H1 (cell line): ENCODE results near the gene NPS. TPM values are rescaled to one million over a fixed set of nuclear protein-coding genes. Genes with fewer than 3 reads are reported as not detected.

Experiments
- CTCF ChIA-PET: fragments of 300-600 bp; sonication (Branson Sonifier 250); formaldehyde crosslinking; loops from one replicate; lab custom pipeline; 2021; ENCODE audit not compliant: partially characterized antibody; lab: Charles Lee
- POLR2A ChIA-PET: fragments of 300-600 bp; sonication (Branson Sonifier 250); formaldehyde crosslinking; loops from one replicate; lab custom pipeline; 2021; ENCODE audit warnings: inconsistent platforms; ENCODE audit not compliant: partially characterized antibody; lab: Charles Lee
- DNase-seq, 2 experiments: peaks; one replicate each; pipeline versions ENCODE4 v3.0.0 to v3.0.0-alpha.2; 2010 to 2022; ENCODE audit warnings: low spot score in 2 of 2, low read depth in 1 of 2, mixed read lengths in 1 of 2
- FAIRE-seq: peaks from 2 replicates; lab custom pipeline; 2011; peaks lifted over from hg19 to GRCh38; lab: Jason Lieb, UNC
- H2AFZ ChIP-seq: 2 replicates; pipeline ENCODE4 v1.8.1; 2012; ENCODE audit warnings: low read length, inconsistent platforms
- H2AK5ac ChIP-seq: 2 replicates; pipeline ENCODE4 v1.6.1; 2013; ENCODE audit warnings: low read depth, low read length
- H2BK120ac ChIP-seq: replicated peaks from 2 replicates; pipeline ENCODE3; 2013; ENCODE audit warnings: low read depth, low read length, inconsistent platforms
- H2BK12ac ChIP-seq: 2 replicates; pipeline ENCODE4 v1.6.1; 2013; ENCODE audit warnings: low read depth, low read length
- H2BK15ac ChIP-seq: 2 replicates; pipeline ENCODE4 v1.6.1; 2013; ENCODE audit warnings: low read length
- H2BK20ac ChIP-seq: 2 replicates; pipeline ENCODE4 v1.6.1; 2013; ENCODE audit warnings: low read length
- H2BK5ac ChIP-seq: 2 replicates; pipeline ENCODE4 v1.6.1; 2013; ENCODE audit warnings: low read depth, low read length
- H3K14ac ChIP-seq: 2 replicates; pipeline ENCODE4 v1.6.1; 2013; ENCODE audit warnings: inconsistent platforms; ENCODE audit not compliant: insufficient read length
- H3K18ac ChIP-seq: 2 replicates; pipeline ENCODE4 v1.6.1; 2013; ENCODE audit warnings: low read length; ENCODE audit errors: extremely low read depth
- H3K23ac ChIP-seq: 2 replicates; pipeline ENCODE4 v1.6.1; 2013; ENCODE audit warnings: inconsistent platforms; ENCODE audit not compliant: insufficient read length
- H3K23me2 ChIP-seq: 2 replicates; pipeline ENCODE4 v1.6.1; 2013; ENCODE audit warnings: low read depth, low read length
- H3K27ac ChIP-seq: 2 replicates; pipeline ENCODE4 v1.6.1; 2011; ENCODE audit warnings: low read depth, low read length, inconsistent platforms
- H3K27me3 ChIP-seq, 4 experiments: replicated peaks in 1 of 4; 1 replicate in 1 of 4; 2 replicates in 3 of 4; pipeline versions ENCODE4 v1.6.1 to v1.8.1; 2011 to 2013; ENCODE audit warnings: low read length in 3 of 4, mild to moderate bottlenecking in 3 of 4, inconsistent platforms in 2 of 4, mixed read lengths in 2 of 4, moderate library complexity in 1 of 4; ENCODE audit not compliant: control insufficient read depth in 3 of 4, insufficient read depth in 3 of 4; ENCODE audit errors: extremely low read depth in 1 of 4
- H3K36me3 ChIP-seq, 4 experiments: 2 replicates each; pipeline versions ENCODE4 v1.6.1 to v1.8.1; 2011 to 2013; ENCODE audit warnings: mild to moderate bottlenecking in 4 of 4, low read length in 3 of 4, moderate library complexity in 2 of 4, control low read depth in 1 of 4, inconsistent platforms in 1 of 4; ENCODE audit not compliant: insufficient read depth in 4 of 4, control insufficient read depth in 2 of 4
- H3K4ac ChIP-seq: replicated peaks from 2 replicates; pipeline ENCODE3; 2013; ENCODE audit warnings: low read length, low read depth, mixed read lengths, inconsistent platforms; ENCODE audit not compliant: insufficient read length
- H3K4me1 ChIP-seq, 4 experiments: replicated peaks in 1 of 4; 1 replicate in 1 of 4; 2 replicates in 3 of 4; pipeline versions ENCODE4 v1.6.1 to v1.8.1; 2011 to 2013; ENCODE audit warnings: low read length in 3 of 4, inconsistent platforms in 2 of 4, mixed read lengths in 1 of 4; ENCODE audit not compliant: insufficient read depth in 4 of 4, control insufficient read depth in 3 of 4
- H3K4me2 ChIP-seq, 2 experiments: 2 replicates each; pipeline versions ENCODE4 v1.6.1 to v1.8.1; 2011 to 2013; ENCODE audit warnings: low read depth in 2 of 2, low read length in 2 of 2, control low read depth in 1 of 2, inconsistent platforms in 1 of 2, mild to moderate bottlenecking in 1 of 2; ENCODE audit not compliant: insufficient read depth in 1 of 2
- H3K4me3 ChIP-seq, 4 experiments: fragments of 200-600, 300-600 bp in 1 of 4; sonication (generic), shearing (Covaris generic), sonication (Bioruptor Twin) in 1 of 4; 2 replicates each; pipeline versions ENCODE4 v1.5.1 to v1.8.1; 2011 to 2016; ENCODE audit warnings: low read length in 4 of 4, low read depth in 3 of 4, control low read depth in 2 of 4, inconsistent platforms in 2 of 4, mild to moderate bottlenecking in 2 of 4, mixed read lengths in 1 of 4, moderate library complexity in 1 of 4; ENCODE audit not compliant: insufficient read depth in 2 of 4; ENCODE audit errors: extremely low read depth in 1 of 4
- H3K56ac ChIP-seq: replicated peaks from 2 replicates; pipeline ENCODE3; 2013; ENCODE audit warnings: low read depth, mild to moderate bottlenecking, mixed read lengths, low read length, inconsistent platforms; ENCODE audit not compliant: insufficient read length
- H3K79me1 ChIP-seq: 2 replicates; pipeline ENCODE4 v1.6.1; 2013; ENCODE audit warnings: low read depth, low read length, control low read depth
- H3K79me2 ChIP-seq, 2 experiments: 2 replicates each; pipeline versions ENCODE4 v1.6.1 to v1.8.1; 2012 to 2013; ENCODE audit warnings: low read length in 2 of 2, mild to moderate bottlenecking in 2 of 2, inconsistent platforms in 1 of 2; ENCODE audit not compliant: insufficient read depth in 2 of 2, control insufficient read depth in 1 of 2
- H3K9ac ChIP-seq, 4 experiments: replicated peaks in 1 of 4; 1 replicate in 1 of 4; 2 replicates in 3 of 4; pipeline versions ENCODE4 v1.6.1 to v1.8.1; 2011 to 2013; ENCODE audit warnings: low read depth in 3 of 4, low read length in 3 of 4, control low read depth in 2 of 4, mild to moderate bottlenecking in 2 of 4, moderate library complexity in 2 of 4, inconsistent platforms in 1 of 4; ENCODE audit errors: extremely low read depth in 1 of 4
- H3K9me3 ChIP-seq, 2 experiments: 2 replicates each; pipeline versions ENCODE4 v1.6.1 to v1.8.1; 2012 to 2013; ENCODE audit warnings: mild to moderate bottlenecking in 2 of 2, moderate library complexity in 2 of 2, control low read depth in 1 of 2, inconsistent platforms in 1 of 2, low read depth in 1 of 2, low read length in 1 of 2, mixed read lengths in 1 of 2; ENCODE audit not compliant: insufficient read depth in 2 of 2
- H4K20me1 ChIP-seq, 2 experiments: replicated peaks in 1 of 2; 2 replicates each; pipeline versions ENCODE3 to v1.8.1; 2011 to 2013; ENCODE audit warnings: inconsistent platforms in 2 of 2, low read length in 2 of 2, mild to moderate bottlenecking in 1 of 2; ENCODE audit not compliant: insufficient read depth in 2 of 2, control insufficient read depth in 1 of 2
- H4K5ac ChIP-seq: 2 replicates; pipeline ENCODE4 v1.6.1; 2013; ENCODE audit warnings: low read length, low read depth, mixed read lengths, inconsistent platforms; ENCODE audit not compliant: insufficient read length
- H4K8ac ChIP-seq: 2 replicates; pipeline ENCODE4 v1.8.0; 2013; ENCODE audit warnings: mild to moderate bottlenecking, moderate library complexity, low read length, inconsistent platforms; ENCODE audit not compliant: insufficient read depth; ENCODE audit errors: extremely low read depth
- H4K91ac ChIP-seq: replicated peaks from 2 replicates; pipeline ENCODE3; 2013; ENCODE audit warnings: low read length, mixed read lengths, inconsistent platforms; ENCODE audit not compliant: insufficient read length
- BACH1 ChIP-seq: IDR thresholded peaks from 2 replicates; pipeline ENCODE4 v1.6.1; 2012; ENCODE audit warnings: low read length, improper control_type of control experiment
- CREB1 ChIP-seq: IDR thresholded peaks from 2 replicates; pipeline ENCODE4 v1.6.1; 2012; ENCODE audit warnings: inconsistent platforms
- CTBP2 ChIP-seq: IDR thresholded peaks from 2 replicates; pipeline ENCODE4 v1.7.0; 2011; ENCODE audit warnings: borderline replicate concordance, mild to moderate bottlenecking, moderate library complexity, mixed read lengths, low read length; ENCODE audit not compliant: insufficient read depth, insufficient read length
- EP300 ChIP-seq, 2 experiments: IDR thresholded peaks; 1 replicate in 1 of 2; 2 replicates in 1 of 2; pipeline ENCODE4 v1.6.1; 2011 to 2012; ENCODE audit warnings: low read depth in 2 of 2, low read length in 2 of 2, mild to moderate bottlenecking in 2 of 2, borderline replicate concordance in 1 of 2, inconsistent platforms in 1 of 2, moderate library complexity in 1 of 2
- JUND ChIP-seq: IDR thresholded peaks from 2 replicates; pipeline ENCODE4 v1.6.1; 2011; ENCODE audit warnings: mild to moderate bottlenecking, improper control_type of control experiment, low read length
- KDM1A ChIP-seq: fragments of 200-600, 300-600 bp; sonication (generic); IDR thresholded peaks from 2 replicates; pipeline ENCODE4 v1.7.1; 2016; ENCODE audit warnings: mild to moderate bottlenecking, low read length, borderline replicate concordance
- KDM4A ChIP-seq: IDR thresholded peaks from one replicate; pipeline ENCODE4 v1.7.1; 2012; ENCODE audit warnings: low read depth, mild to moderate bottlenecking, moderate library complexity, low read length, inconsistent platforms; ENCODE audit not compliant: severe bottlenecking
- MAX ChIP-seq: IDR thresholded peaks from 2 replicates; pipeline ENCODE4 v1.6.1; 2012; ENCODE audit warnings: inconsistent platforms
- SIX5 ChIP-seq: IDR thresholded peaks from 2 replicates; pipeline ENCODE4 v1.6.1; 2011; ENCODE audit warnings: mild to moderate bottlenecking, low read depth, low read length
- SP4 ChIP-seq: IDR thresholded peaks from 2 replicates; pipeline ENCODE4 v1.6.1; 2012; ENCODE audit warnings: low read length, inconsistent platforms
- SRF ChIP-seq: IDR thresholded peaks from 2 replicates; pipeline ENCODE4 v1.6.1; 2011; ENCODE audit warnings: mild to moderate bottlenecking, low read depth, low read length, moderate library complexity
- TAF1 ChIP-seq: IDR thresholded peaks from 2 replicates; pipeline ENCODE4 v1.6.1; 2011; ENCODE audit warnings: mild to moderate bottlenecking, low read depth, low read length
- YY1 ChIP-seq: IDR thresholded peaks from 2 replicates; pipeline ENCODE4 v1.6.1; 2011; ENCODE audit warnings: low read depth, mild to moderate bottlenecking, low read length
- WGBS, 2 experiments: shearing (Covaris generic) in 1 of 2; methylation state at CpG; one replicate each; pipeline versions ENCODE4 v1.1.6 to v1.1.7; 2013 to 2015; ENCODE audit warnings: low lambda C conversion rate in 2 of 2, mixed read lengths in 2 of 2, inconsistent platforms in 1 of 2, low coverage in 1 of 2, missing lambda C conversion rate in 1 of 2; ENCODE audit not compliant: insufficient replicate concordance in 2 of 2, insufficient coverage in 1 of 2, insufficient read length in 1 of 2; ENCODE audit errors: extremely low coverage in 1 of 2, missing lambda C conversion rate in 1 of 2; 5-methylcytosine and 5-hydroxymethylcytosine counted together
- long read RNA-seq, 2 experiments: library from RNA in 1 of 2; library from capped mRNA in 1 of 2; stranded (forward); transcript quantifications; one replicate each; pipeline ENCODE4 v2.0.0, GENCODE V29; 2021; ENCODE audit warnings: inconsistent platforms in 1 of 2
- polyA minus RNA-seq, 3 experiments: library from RNA; depleted of rRNA, polyadenylated mRNA; stranded (reverse); fragments of >200 nt; gene quantifications; 1 replicate in 2 of 3; 2 replicates in 1 of 3; pipeline ENCODE4 v1.2.3, GENCODE V29; 2011
- polyA plus RNA-seq, 7 experiments: library from polyadenylated mRNA; depleted of rRNA in 3 of 7; stranded (reverse) in 5 of 7; unstranded in 2 of 7; fragments of >200 nt in 5 of 7; fragments of 200-250 nt in 2 of 7; gene quantifications; 1 replicate in 5 of 7; 2 replicates in 1 of 7; 4 replicates in 1 of 7; pipeline versions ENCODE4 v1.2.1 to v1.2.3, GENCODE V29; 2011 to 2013; ENCODE audit warnings: missing spikeins in 2 of 7, mixed read lengths in 2 of 7
- total RNA-seq: library from RNA; stranded (reverse); fragmentation: NEBNext Ultra II Directional; extraction: Animal tissue kit (Norgen Biotek cat#: 25700); gene quantifications from 2 replicates; pipeline ENCODE4 v1.2.1, GENCODE V29; 2021

The NPS gene
- total RNA-seq (not detected in 2 replicates), polyA plus RNA-seq (2011; rRNA removed) (not detected in 2 replicates), polyA minus RNA-seq (2011; rRNA and poly(A)+ RNA removed) (not detected in 2 replicates)
- polyA plus RNA-seq (2011; cell fraction: cytosol; rRNA removed): not detected
- not detected for polyA plus RNA-seq (2011; cell fraction: nucleus; rRNA removed)
- not detected in 4 replicates for polyA plus RNA-seq (2012, experiment 1 of 2)
- not detected for polyA plus RNA-seq (2012, experiment 2 of 2)
- polyA plus RNA-seq (2013, experiment 1 of 2): not detected
- not detected for polyA plus RNA-seq (2013, experiment 2 of 2)
- not detected for polyA minus RNA-seq (2011; cell fraction: cytosol; rRNA and poly(A)+ RNA removed)
- polyA minus RNA-seq (2011; cell fraction: nucleus; rRNA and poly(A)+ RNA removed): not detected
- long read RNA-seq, experiment 1: 0 reads
- long read RNA-seq, experiment 2: 0 reads

- POLR2A ChIA-PET: no interaction called here
- no peak within 1 kb of the TSS for H3K4ac ChIP-seq
- no peaks in the 10 kb centered on the region for H3K4me1 ChIP-seq
- no peaks in the 10 kb centered on the region for H3K23me2 ChIP-seq
- no peak for FAIRE-seq
- no peaks in the 10 kb centered on the region for H3K79me1 ChIP-seq
- H2BK15ac ChIP-seq: no peak within 1 kb of the TSS
- H2AFZ ChIP-seq: no peak within 1 kb of the TSS
- no peak within 1 kb of the TSS for H3K9ac ChIP-seq
- H3K9me3 ChIP-seq: peaks cover 0 to 4% of the 10 kb centered on the region in 2 experiments; a peak in 1 of 4 replicates
- no peak within 1 kb of the TSS for H2AK5ac ChIP-seq
- no peak within 1 kb of the TSS for H3K4me2 ChIP-seq
- no peak within 1 kb of the TSS for H4K91ac ChIP-seq
- H4K5ac ChIP-seq: no peak within 1 kb of the TSS
- no peak within 1 kb of the TSS for H2BK12ac ChIP-seq
- no peak within 1 kb of the TSS for H3K18ac ChIP-seq
- DNase-seq: no peak
- 91% methylated on average over 4 of the region's 4 CpGs; no CpG with 5 or more reads in 1 of the 2 experiments for WGBS, 2 experiments
- H3K56ac ChIP-seq: no peak within 1 kb of the TSS
- H3K4me3 ChIP-seq: no peak within 1 kb of the TSS
- CTCF ChIA-PET: interaction anchor here (3.6 kb wide), 1 partner anchor 15 kb away, joined by 8 read pairs; no protein-coding TSS in a partner anchor
- no peaks in the 10 kb centered on the region for H3K27me3 ChIP-seq
- no peak within 1 kb of the TSS for H3K23ac ChIP-seq
- H2BK20ac ChIP-seq: no peak within 1 kb of the TSS
- H3K14ac ChIP-seq: no peak within 1 kb of the TSS
- H3K36me3 ChIP-seq: no peaks in the 10 kb centered on the region
- H2BK120ac ChIP-seq: no peak within 1 kb of the TSS
- no peak within 1 kb of the TSS for H2BK5ac ChIP-seq
- no peak within 1 kb of the TSS for H3K27ac ChIP-seq
- no peaks in the 10 kb centered on the region for H3K79me2 ChIP-seq
- H4K8ac ChIP-seq: no peak within 1 kb of the TSS
- no peaks in the 10 kb centered on the region for H4K20me1 ChIP-seq
- no peak for TF ChIP-seq MAX
- no peak for TF ChIP-seq BACH1
- TF ChIP-seq TAF1: no peak
- no peak for TF ChIP-seq SIX5
- no peak for TF ChIP-seq YY1
- TF ChIP-seq CTBP2: no peak
- no peak for TF ChIP-seq JUND
- TF ChIP-seq KDM1A: no peak
- TF ChIP-seq KDM4A: no peak
- no peak for TF ChIP-seq EP300 (IDR thresholded peaks at IDR 0.05; ENCODE audit: borderline replicate concordance in 1 of 2, low read depth in 2 of 2, low read length in 2 of 2)
- no peak for TF ChIP-seq SRF
- TF ChIP-seq SP4: no peak
- TF ChIP-seq CREB1: no peak
These were observed at the start of gene NPS for GRCh38 chr10:127549009-127549408. Gene NPS, plus strand, starts transcription at chr10:127549309. Its CDS starts 60 bp downstream, at chr10:127549369.
